ENCODE results near the gene FBXO38. TPM values are rescaled to one million over a fixed set of nuclear protein-coding genes. Genes with fewer than 3 reads are reported as not detected.

Gene FBXO38
- total and polyA plus RNA-seq, 9 of the 15 experiments (the other 6 are each of a cell fraction or from before 2014, with no cell fraction given) = 7.4 to 39.4 (median 29.3) TPM

DNA sequence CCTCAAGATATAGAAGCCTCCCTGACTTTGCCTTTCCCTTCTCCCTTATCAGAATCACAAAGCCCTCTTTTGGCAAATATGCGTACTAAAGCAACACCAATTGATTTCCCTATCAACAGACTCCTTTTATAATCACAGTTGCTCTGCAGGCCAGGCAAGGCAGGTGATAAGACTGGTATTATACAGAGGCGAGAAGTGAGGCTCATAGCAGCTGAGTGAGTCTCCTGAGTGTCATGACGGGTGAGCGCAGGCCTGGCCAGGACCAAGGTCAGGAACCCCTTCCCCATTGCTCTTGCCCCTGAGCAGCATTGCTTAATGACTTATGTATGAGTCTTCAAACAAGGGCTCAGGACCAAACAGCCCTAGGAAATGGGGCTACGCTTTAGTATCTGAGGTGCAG is 70.8 kb downstream of the FBXO38 start:
- BruUV-seq (replicated peaks) = no TSS peak
- FAIRE-seq = no peak
- Histone ChIP-seq H3K27ac (ENCODE audit: extremely low read depth, low read depth, low read length) (no peak overlapping the region), H3K9me1 (ENCODE audit: control insufficient read depth, insufficient read depth, low read length) (no peaks in the 10 kb centered on the region), H2AFZ (ENCODE audit: low read depth, low read length) (no peak overlapping the region), H3K4me2 (ENCODE audit: insufficient read depth, low read length) (no peak overlapping the region), H4K20me1 (replicated peaks; ENCODE audit: control insufficient read depth, insufficient read depth, low read length) (no peaks in the 10 kb centered on the region), H3K9me3 (replicated peaks; ENCODE audit: control insufficient read depth, insufficient read depth, low read depth, low read length) (no peaks in the 10 kb centered on the region), H3K4me3 (no peak overlapping the region), H3K9ac (ENCODE audit: insufficient read depth in 1 of 2, low read depth in 2 of 2, low read length in 2 of 2) (no peak overlapping the region), H3K36me3 (ENCODE audit: control insufficient read depth, insufficient read depth, low read length) (no peaks in the 10 kb centered on the region), H3K79me2 (ENCODE audit: control insufficient read depth, insufficient read depth, low read length) (no peaks in the 10 kb centered on the region), H3K27me3 (ENCODE audit: control insufficient read depth in 2 of 2, insufficient read depth in 2 of 2, low read length in 2 of 2) (peaks cover 0 to 7% of the 10 kb centered on the region in 2 experiments; a peak in 2 of 5 replicates), H3K4me1 (replicated peaks in 1 of 2; ENCODE audit: control insufficient read depth in 2 of 2, insufficient read depth in 2 of 2, low read length in 2 of 2) (no peaks in the 10 kb centered on the region)
- 2% methylated on average over 5 of the region's 5 CpGs for WGBS (ENCODE audit: insufficient coverage, low coverage, missing lambda C conversion rate)
- CTCF ChIA-PET (ENCODE audit: low intra/inter-chr PET ratio) = no interaction called here
- DNase-seq (ENCODE audit: extremely low read depth in 1 of 4, low spot score in 3 of 4) = no peak
- no peak for ATAC-seq
- no peak for TF ChIP-seq TFAM (CRISPR knock-in tag; conservative IDR thresholded peaks at IDR 0.05)
- TF ChIP-seq ZNF41 (CRISPR knock-in tag; conservative IDR thresholded peaks at IDR 0.05) = no peak
- TF ChIP-seq HDAC1 (IDR thresholded peaks at IDR 0.05) = no peak
- peak; percentile 25; the same call in 1 of the 2 replicates for TF ChIP-seq CBFA2T3 (IDR thresholded peaks at IDR 0.05)
- POLR2A ChIA-PET = interaction anchor here (1.7 kb wide), 1 partner anchor 10 kb away, joined by 3 read pairs; no protein-coding TSS in a partner anchor
- in situ Hi-C loops (cut with MboI) = no loop called here
- intact Hi-C loops (cut with micrococcal nuclease) = no loop called here

DNA sequence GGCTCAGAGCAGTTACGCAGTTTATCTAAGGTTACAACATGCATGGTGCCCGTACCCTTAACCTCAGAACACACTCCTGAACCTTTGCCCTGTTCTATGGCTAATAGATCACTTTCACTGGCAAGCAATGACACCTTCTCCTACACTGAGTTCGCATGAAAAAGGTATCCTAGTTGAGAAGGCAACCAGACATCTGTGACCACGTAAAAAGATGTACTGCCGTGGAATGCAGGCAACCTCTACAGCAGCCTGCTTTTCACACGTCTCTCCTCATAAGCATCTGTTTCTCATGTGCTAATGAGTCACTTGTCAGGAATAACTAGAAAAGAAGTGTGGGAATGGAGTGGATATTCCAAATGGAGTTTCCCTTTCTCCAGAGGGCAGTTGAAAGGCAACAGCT is 71.4 kb downstream of the FBXO38 start:
- Histone ChIP-seq H4K20me1 (replicated peaks; ENCODE audit: control insufficient read depth, insufficient read depth, low read length) (no peaks in the 10 kb centered on the region), H3K27ac (ENCODE audit: extremely low read depth, low read depth, low read length) (no peak overlapping the region), H3K27me3 (ENCODE audit: control insufficient read depth in 2 of 2, insufficient read depth in 2 of 2, low read length in 2 of 2) (peaks cover 0 to 7% of the 10 kb centered on the region in 2 experiments; a peak in 2 of 5 replicates), H3K4me1 (replicated peaks in 1 of 2; ENCODE audit: control insufficient read depth in 2 of 2, insufficient read depth in 2 of 2, low read length in 2 of 2) (no peaks in the 10 kb centered on the region), H3K36me3 (ENCODE audit: control insufficient read depth, insufficient read depth, low read length) (no peaks in the 10 kb centered on the region), H3K4me2 (ENCODE audit: insufficient read depth, low read length) (no peak overlapping the region), H2AFZ (ENCODE audit: low read depth, low read length) (no peak overlapping the region), H3K79me2 (ENCODE audit: control insufficient read depth, insufficient read depth, low read length) (no peaks in the 10 kb centered on the region), H3K4me3 (no peak overlapping the region), H3K9me1 (ENCODE audit: control insufficient read depth, insufficient read depth, low read length) (no peaks in the 10 kb centered on the region), H3K9me3 (replicated peaks; ENCODE audit: control insufficient read depth, insufficient read depth, low read depth, low read length) (no peaks in the 10 kb centered on the region), H3K9ac (ENCODE audit: insufficient read depth in 1 of 2, low read depth in 2 of 2, low read length in 2 of 2) (no peak overlapping the region)
- ATAC-seq (no peak), FAIRE-seq (no peak), DNase-seq (ENCODE audit: extremely low read depth in 1 of 4, low spot score in 3 of 4) (no peak)
- no peak for TF ChIP-seq DNMT1 (IDR thresholded peaks at IDR 0.05)
- TF ChIP-seq, protein P1, sequence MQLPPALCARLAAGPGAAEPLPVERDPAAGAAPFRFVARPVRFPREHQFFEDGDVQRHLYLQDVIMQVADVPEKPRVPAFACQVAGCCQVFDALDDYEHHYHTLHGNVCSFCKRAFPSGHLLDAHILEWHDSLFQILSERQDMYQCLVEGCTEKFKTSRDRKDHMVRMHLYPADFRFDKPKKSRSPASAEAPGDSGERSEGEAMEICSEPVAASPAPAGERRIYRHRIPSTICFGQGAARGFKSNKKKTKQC (CRISPR knock-in tag; IDR thresholded peaks at IDR 0.05) = no peak
- TF ChIP-seq, protein P2, sequence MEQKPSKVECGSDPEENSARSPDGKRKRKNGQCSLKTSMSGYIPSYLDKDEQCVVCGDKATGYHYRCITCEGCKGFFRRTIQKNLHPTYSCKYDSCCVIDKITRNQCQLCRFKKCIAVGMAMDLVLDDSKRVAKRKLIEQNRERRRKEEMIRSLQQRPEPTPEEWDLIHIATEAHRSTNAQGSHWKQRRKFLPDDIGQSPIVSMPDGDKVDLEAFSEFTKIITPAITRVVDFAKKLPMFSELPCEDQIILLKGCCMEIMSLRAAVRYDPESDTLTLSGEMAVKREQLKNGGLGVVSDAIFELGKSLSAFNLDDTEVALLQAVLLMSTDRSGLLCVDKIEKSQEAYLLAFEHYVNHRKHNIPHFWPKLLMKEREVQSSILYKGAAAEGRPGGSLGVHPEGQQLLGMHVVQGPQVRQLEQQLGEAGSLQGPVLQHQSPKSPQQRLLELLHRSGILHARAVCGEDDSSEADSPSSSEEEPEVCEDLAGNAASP (IDR thresholded peaks at IDR 0.05) = no peak
- no peak for TF ChIP-seq ZNF586 (CRISPR knock-in tag; conservative IDR thresholded peaks at IDR 0.05)
- no peak for TF ChIP-seq SMAD1 (IDR thresholded peaks at IDR 0.05; ENCODE audit: low read depth, low read length, partially characterized antibody)
- no peak for TF ChIP-seq ZNF217 (CRISPR knock-in tag; IDR thresholded peaks at IDR 0.05)
- no peak for TF ChIP-seq GABPB2 (CRISPR knock-in tag; conservative IDR thresholded peaks at IDR 0.05)
- TF ChIP-seq PHB2 (IDR thresholded peaks at IDR 0.05; ENCODE audit: low read depth) = no peak
- TF ChIP-seq RAD51 (IDR thresholded peaks at IDR 0.05; ENCODE audit: borderline replicate concordance, low read depth) = no peak
- TF ChIP-seq BRCA1 (IDR thresholded peaks at IDR 0.05) = no peak
- TF ChIP-seq BRCA1 (CRISPR knock-in tag; IDR thresholded peaks at IDR 0.05) = no peak
- TF ChIP-seq HDAC6 (IDR thresholded peaks at IDR 0.05; ENCODE audit: low read depth, low read length) = no peak
- BruUV-seq (replicated peaks) = no TSS peak
- ChIA-PET POLR2A (interaction anchor here (1.7 kb wide), 1 partner anchor 11 kb away, joined by 3 read pairs; no protein-coding TSS in a partner anchor), CTCF (ENCODE audit: low intra/inter-chr PET ratio) (no interaction called here)
- in situ Hi-C loops (cut with MboI) (no loop called here), intact Hi-C loops (cut with micrococcal nuclease) (no loop called here)
- WGBS (ENCODE audit: insufficient coverage, low coverage, missing lambda C conversion rate) = 13% methylated on average over 6 of the region's 6 CpGs

All from K562 (cell line).